HG03571 (cell line): Measurements from ENCODE around the gene ZDHHC18.

Source experiments
- ATAC-seq: cut with Tn5 transposase; IDR thresholded peaks from one replicate; pipeline ENCODE4 v1.9.1; 2021; ENCODE audit not compliant: unreplicated experiment

The ZDHHC18 gene, protein sequence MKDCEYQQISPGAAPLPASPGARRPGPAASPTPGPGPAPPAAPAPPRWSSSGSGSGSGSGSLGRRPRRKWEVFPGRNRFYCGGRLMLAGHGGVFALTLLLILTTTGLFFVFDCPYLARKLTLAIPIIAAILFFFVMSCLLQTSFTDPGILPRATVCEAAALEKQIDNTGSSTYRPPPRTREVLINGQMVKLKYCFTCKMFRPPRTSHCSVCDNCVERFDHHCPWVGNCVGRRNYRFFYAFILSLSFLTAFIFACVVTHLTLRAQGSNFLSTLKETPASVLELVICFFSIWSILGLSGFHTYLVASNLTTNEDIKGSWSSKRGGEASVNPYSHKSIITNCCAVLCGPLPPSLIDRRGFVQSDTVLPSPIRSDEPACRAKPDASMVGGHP

DNA sequence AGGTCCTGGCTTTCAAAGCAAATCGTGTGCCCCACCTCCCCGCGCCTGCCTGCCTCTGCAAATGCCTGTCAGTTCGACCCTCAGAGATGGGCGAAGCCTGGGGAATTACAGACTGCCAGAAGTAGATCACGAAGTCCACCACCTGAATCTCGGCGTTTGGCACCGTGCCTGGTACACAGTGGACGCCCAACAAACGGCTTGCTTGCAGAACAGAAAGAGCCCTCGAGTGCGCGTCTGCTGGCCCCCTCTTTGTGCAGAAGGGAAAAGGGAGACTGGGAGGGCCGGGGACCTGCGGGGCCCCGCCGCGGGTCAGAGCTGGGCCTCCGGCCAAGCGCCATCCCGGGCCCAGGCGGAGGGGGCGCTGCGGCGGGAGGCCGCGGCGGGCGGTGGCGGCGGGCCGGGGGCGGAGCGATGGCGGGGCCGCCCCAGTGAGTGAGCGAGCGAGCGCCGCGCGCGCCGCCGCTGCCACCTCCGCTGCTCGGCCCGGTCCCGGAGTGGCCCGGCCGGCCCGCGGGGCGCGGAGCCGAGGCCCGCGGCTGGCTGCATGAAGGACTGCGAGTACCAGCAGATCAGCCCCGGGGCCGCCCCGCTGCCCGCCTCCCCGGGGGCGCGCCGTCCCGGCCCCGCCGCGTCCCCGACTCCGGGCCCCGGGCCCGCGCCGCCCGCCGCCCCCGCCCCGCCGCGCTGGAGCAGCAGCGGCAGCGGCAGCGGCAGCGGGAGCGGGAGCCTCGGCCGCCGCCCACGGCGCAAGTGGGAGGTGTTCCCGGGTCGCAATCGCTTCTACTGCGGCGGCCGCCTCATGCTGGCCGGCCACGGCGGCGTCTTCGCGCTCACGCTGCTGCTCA lies at the start of gene ZDHHC18:
Gene ZDHHC18 (plus strand): TSS at position 428 of the 845 bp plus-strand sequence. CDS start 117 bp downstream, at position 545.
- peak; percentile 52 for ATAC-seq

DNA sequence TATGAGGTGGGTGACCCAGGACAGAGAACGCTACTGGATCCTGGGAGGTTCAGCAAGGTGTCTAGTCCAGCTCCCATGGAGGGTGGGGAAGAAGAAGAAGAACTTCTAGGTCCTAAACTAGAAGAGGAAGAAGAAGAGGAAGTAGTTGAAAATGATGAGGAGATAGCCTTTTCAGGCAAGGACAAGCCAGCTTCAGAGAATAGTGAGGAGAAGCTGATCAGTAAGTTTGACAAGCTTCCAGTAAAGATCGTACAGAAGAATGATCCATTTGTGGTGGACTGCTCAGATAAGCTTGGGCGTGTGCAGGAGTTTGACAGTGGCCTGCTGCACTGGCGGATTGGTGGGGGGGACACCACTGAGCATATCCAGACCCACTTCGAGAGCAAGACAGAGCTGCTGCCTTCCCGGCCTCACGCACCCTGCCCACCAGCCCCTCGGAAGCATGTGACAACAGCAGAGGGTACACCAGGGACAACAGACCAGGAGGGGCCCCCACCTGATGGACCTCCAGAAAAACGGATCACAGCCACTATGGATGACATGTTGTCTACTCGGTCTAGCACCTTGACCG lies 47.3 kb upstream of the ZDHHC18 start:
- ATAC-seq = no peak

DNA sequence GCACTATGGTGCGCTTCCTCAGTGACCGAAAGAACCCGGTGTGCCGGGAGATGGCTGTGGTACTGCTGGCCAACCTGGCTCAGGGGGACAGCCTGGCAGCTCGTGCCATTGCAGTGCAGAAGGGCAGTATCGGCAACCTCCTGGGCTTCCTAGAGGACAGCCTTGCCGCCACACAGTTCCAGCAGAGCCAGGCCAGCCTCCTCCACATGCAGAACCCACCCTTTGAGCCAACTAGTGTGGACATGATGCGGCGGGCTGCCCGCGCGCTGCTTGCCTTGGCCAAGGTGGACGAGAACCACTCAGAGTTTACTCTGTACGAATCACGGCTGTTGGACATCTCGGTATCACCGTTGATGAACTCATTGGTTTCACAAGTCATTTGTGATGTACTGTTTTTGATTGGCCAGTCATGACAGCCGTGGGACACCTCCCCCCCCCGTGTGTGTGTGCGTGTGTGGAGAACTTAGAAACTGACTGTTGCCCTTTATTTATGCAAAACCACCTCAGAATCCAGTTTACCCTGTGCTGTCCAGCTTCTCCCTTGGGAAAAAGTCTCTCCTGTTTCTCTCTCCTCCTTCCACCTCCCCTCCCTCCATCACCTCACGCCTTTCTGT lies 46.0 kb upstream of the ZDHHC18 start:
- no peak for ATAC-seq

DNA sequence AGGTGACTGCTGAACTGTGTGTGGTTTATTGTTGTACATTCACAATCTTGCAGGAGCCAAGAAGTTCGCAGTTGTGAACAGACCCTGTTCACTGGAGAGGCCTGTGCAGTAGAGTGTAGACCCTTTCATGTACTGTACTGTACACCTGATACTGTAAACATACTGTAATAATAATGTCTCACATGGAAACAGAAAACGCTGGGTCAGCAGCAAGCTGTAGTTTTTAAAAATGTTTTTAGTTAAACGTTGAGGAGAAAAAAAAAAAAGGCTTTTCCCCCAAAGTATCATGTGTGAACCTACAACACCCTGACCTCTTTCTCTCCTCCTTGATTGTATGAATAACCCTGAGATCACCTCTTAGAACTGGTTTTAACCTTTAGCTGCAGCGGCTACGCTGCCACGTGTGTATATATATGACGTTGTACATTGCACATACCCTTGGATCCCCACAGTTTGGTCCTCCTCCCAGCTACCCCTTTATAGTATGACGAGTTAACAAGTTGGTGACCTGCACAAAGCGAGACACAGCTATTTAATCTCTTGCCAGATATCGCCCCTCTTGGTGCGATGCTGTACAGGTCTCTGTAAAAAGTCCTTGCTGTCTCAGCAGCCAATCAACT lies 45.2 kb upstream of the ZDHHC18 start:
- ATAC-seq = no peak

DNA sequence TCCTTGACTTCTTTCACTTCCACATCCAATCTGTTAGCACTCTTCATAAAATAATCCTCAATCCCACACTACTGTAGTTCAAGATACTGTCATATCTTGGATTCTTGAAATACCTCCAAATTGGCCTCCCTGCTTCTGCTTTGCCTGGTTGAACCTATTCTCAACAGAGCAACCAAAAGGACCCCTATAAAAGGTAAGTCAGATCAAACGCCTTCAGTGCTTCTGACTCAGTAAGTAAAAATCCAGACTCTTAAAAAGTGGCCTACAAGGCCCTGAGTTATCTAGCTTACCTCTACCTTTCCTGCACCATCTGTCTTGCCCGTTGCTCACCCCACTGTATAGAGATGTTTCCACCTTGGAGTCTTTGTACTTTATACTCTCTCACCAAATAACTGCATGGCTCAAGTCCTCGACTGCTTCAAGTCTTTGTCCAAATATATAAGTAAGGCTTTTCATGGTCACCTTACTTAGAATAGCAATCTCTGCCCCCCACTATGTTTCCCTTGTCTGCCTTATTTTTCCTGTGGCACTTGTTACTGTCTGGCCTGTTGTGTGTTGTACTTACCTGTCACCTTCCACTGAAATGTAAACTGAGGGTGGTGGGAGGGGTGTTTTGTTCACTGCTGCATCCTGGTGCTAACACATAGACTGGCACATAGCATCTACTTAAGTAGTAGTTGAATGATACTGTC lies 43.8 kb upstream of the ZDHHC18 start:
- no peak for ATAC-seq

DNA sequence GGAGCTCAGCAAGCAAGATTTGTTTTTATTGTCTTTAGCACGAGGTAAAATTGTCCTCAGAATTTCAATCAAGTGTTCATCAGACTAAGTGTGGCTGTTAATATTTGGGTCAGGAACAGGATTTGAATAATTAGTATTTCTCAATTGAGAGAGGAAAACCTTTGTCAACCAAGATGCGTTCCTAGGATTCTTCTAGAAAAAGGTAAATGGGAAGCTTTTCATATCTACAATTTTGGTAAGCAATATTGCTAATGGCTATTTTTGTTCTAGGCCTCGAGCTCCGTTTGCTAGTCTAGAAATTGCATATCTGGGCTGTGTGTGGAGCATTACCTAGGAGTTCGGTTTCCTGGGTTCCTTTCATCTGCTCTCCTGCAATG lies 42.9 kb upstream of the ZDHHC18 start:
- ATAC-seq = no peak

DNA sequence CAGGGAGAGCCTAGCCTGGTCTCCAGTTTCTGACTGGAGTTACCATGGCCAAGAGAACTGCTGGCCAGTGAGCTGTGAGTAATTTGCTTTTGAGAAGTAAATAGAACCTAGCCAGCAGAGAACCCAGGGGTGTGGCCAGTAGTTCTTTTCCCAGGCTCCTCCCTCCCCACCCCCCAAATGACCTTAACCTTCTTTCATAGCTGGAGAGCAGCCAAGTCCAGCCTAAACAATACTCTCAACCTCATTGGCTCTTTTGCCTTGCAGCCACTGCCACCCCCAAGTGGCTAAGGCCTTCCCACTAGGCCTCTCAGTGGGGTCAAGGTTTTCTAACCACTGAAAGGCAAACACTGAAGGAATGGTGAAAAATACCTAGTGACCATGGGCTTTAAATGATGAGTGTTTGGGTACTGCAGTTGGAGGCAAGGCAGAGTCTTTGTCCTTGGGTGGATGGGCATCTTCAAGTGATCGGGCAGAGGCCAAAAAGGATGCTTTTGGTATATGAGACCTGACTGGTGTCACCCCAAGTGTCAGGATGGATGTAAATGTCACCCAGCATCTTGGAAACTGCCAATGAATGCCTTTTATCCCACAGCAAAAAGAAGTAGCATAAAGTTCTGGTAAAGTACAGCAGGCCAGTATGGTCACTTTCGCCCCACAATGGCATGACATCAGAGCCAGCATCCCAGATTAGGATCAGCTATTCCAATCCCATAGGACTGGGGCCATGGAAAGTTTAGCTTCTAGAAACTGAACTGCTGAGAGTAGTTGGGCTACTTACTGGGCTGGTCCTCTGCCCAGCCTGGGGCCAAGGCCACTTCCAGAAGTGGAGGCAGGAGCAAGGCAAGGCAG lies 42.2 kb upstream of the ZDHHC18 start:
- ATAC-seq = no peak

DNA sequence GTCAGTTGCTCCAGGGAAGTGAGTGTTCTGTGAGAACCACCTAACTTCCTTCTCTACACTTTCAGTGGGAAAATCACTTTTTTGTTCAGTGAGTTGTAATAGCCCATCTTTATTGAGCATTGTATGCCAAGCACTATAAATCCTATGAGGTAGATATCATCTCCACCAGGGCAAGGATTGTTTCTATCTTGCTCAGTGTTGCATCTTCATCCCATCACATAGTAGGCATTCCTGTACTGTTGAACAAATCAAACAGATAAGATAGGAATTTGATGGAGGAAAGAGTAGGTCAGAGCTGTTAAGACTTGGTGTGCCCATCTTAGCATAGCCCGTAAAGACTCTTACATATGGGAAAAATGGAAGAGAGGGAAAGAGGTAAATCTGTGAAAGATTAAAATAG lies 41.6 kb upstream of the ZDHHC18 start:
- no peak for ATAC-seq

DNA sequence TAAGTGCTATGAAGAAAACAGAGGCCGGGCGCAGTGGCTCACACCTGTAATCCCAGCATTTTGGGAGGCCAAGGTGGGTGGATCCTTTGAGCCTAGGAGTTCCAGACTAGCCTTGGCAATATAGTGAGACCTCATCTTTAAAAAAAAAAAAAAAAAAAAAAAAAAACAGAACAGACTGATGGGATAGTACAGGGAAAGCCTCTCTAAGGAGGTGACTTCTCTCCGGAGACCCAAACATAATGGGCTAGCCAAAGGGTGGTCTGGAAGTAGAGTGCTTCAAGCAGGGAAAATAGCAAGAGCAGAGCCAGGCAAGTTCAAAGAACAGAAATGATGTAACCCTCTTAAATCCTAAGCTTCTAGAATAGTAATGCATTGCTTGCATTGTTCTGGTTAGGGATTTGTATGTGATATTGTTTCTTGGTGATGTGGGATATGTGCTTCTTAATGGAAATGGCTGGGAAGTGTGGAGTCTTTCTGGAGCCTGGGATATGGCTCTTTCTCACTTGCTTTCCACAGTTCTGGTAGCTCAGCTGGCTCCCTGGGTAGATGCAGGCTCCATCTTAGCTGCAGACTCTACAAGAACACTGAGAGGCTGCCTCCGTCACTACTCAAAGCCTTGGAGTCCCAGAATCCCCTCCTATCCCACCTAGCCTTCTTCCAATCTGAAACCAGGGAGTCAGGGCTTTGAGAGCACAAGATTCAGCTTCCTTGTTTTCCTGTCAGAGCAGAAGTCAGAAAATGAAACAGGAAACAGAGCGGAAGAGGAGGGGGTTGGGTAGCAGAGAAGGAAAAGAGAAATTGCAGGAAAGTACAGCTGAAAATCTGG lies 40.7 kb upstream of the ZDHHC18 start:
- no peak for ATAC-seq

DNA sequence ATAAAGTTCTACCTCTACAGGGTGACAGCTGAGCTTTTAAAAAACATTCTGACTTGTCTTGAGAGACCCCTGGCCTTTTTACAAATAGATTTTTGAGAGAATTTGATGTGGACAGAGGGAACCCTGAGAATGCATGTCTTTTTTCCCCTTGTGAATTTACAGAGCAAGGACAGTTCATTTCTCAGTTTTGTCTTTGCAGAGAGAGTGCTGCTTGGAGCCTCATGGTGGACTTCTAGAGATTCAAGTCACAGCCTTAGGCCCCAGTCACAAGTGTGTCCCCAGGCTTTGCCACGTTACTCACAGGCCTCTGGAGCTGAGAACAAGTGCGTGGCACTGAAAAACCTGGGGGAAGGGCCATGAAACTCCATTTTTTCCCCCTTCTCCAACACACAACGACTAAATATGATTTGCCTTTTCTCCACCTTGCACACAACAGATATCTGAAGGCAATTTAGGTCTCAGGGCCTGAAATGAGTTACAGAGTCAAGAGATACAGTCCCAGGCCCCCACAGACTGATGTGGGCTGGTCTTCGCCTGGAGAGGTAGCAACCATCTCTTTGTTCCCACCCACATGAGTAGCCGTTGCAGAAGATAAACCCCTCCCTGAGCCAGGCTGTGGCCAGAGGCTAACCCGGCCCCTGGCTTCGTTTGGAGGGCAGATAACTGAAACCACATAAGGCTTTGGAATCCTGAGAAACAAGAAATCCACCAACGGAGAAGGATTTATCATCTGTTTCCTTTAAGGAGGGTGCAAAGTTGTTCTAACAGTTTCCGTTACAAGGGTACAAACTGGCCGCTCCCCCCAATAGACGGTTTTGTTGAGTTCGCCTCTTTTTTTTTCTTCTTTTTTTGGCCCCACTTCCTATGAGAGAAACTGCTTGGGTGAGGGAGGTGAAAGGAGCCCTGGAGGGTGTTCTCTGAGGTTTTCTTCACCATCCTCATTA lies 39.8 kb upstream of the ZDHHC18 start:
- no peak for ATAC-seq

DNA sequence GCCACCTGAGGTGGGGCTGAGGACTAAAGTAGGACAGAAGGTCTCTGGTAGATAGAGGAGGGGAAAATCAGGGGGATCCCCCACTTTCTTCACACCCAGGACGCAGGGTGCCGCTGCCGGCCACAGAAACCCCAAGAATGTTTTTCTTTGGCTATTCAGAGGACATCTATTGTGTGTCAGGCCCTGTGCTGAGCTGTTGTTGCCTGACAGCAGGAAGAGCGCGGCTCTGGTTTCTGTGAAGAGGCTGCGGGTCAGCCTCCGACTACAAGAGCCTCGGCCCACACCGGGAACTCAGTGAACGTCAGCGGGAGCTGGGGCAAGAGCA lies 39.1 kb upstream of the ZDHHC18 start:
- peak; percentile 34 for ATAC-seq

DNA sequence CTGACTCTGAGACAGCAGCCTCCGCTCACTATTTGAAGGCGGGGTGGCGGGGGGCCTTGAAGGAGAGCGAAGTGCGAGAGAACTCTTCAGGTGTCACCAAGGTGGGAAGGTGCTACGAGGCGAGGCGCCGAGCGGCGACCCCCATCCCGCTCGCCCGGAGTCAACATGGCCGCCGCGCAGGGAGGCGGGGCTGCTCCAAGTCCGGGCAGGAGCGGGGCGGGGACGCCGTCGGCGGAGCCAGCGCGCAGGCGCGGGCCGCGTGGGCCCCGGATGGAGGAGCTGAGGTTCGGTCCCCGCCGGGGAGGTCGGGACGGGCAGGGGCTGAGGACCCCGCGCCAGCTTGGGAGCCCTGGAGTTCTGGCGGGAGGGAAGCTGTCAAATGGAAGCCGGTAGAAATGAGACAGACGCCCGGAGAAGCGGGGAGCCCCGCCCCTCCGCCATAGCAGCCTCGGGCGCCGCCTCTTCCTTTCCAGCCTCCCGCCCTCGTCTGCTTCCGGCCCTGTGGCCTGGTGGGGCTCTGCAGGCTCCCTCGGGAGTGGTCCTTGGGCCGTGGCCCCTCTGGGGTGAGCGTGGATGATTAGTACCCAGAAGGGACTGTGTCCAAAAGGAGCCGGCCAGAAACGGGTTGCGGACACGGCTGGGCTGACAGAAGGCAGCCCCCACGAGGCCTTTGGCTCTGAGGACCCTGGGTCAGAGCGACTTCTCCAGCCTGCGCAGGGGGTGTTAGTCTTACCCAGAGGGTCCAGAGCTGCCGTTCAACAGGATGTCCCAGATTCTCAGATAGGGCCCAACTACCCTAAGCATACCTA lies 38.6 kb upstream of the ZDHHC18 start, which contains the start of gene PIGV:
Gene PIGV (plus strand): TSS at position 245 of the 809 bp plus-strand sequence. CDS start 2,866 bp downstream, outside the sequence.
- ATAC-seq = peak; percentile 60

DNA sequence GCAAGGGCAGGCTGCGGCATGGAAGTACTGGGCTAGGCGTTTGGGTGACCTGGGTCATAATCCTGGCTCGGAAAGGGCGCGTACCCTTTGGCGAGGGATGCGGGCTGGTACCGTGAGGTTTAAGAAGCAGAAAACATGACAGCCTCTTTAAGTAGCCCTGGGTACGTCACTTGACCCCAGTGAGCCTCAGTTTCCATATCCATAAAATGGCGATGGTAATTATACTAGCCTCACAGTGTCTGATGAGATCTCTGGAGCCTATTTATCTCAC lies 38.0 kb upstream of the ZDHHC18 start:
- ATAC-seq = no peak

DNA sequence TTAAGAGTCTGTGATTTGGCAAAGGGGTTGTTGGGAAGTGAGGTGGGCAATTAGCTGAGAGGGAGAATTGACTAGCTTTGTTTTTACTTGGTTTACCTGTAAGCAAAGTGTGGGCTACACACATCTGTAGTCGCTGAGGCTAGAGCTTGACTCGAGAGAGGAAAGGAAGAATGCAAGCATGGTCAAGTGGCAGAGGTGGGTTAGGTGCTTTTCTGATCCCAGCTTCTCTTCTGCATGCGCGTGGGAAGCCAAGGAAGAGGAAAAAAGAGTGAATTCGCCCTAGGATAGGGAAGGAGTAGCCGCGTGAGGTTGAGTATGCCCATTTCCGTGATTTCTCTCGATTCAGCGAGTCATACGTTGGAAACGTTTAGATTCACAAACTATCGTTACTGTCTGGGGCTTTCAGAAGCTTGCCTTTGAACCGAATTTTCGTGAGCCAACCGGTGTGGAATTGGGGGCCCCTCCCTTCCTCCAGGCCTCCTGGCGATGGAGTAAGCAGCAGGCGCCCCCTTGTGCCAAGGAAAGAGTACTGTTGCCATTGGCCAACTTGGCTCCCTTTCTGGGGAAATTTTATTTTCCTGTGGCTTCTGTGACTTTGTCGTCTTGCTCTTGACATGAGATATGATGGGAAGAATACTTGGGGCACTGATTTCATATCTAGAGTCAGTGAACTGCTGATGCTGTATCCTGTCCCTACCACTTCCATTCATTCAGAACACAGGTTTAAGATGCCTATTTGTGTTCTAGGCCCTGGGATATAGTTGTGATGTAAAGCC lies 37.5 kb upstream of the ZDHHC18 start:
- no peak for ATAC-seq

DNA sequence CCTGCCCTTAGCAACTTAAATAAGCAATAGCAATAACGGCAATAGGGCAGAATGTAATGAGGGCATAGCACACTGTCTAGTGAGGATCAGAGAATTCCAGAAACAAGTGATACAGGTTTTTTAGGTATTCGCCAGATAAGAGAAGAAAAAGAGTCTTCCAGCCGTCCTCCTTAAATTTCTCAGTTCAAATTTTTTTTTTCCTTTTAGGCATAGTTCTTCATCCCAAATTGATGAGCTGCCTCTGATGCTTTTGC lies 36.9 kb upstream of the ZDHHC18 start:
- no peak for ATAC-seq

DNA sequence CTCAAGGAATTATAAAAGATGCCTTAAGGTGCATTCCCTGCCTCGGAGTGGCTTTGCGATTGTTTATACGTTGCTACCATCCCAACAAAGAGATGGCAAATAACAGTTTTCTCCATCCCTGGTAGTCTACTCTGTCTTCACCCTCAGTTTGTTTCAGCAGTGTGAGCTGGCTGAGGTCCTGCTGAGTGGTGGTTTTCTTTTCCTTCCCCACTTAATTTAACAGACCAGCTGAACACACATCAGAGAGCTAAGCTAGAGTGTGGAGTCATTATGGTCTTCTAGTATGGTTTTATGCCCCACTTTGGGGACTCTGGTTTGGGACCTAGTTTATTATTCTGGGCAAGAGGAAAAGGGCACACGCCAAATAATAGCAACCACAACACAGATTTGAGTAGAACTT lies 36.6 kb upstream of the ZDHHC18 start:
- ATAC-seq = no peak

DNA sequence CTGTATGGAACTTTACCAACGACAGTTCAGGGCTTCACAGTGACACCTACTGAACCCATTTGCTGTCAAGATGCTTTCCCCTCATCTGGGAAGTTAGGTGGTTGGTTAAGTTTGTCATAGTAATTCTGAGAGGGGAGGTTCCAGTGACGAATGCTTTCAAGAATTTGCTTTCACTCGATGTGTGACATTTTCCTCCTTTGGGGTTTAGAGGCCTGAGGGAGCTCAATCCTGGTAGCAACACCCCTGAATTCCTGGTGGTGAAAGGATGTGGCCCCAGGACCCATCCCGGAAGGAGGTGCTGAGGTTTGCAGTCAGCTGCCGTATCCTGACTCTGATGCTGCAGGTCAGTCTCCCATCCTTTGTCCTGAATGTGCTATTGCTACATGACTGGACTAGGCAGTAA lies 35.9 kb upstream of the ZDHHC18 start:
- no peak for ATAC-seq
